Uterus (tissue), 2 donors: ENCODE results near the gene LACC1.

ENCODE experiments used
- POLR2A ChIP-seq, 2 donors: fragments of 450-650 bp; IDR thresholded peaks; one replicate each; pipeline ENCODE4 v1.6.1; 2016; ENCODE audit warnings: antibody characterized with exemption in 2 of 2, mild to moderate bottlenecking in 1 of 2, moderate library complexity in 1 of 2
- TF ChIP-seq, protein P1 (sequence below), 4 experiments: fragments of 200-600 bp in 2 of 4; fragments of 450-650 bp in 2 of 4; sonication (generic) in 2 of 4; IDR thresholded peaks; one replicate each; pipeline ENCODE4 v1.5.1; 2016 to 2019; ENCODE audit warnings: antibody characterized with exemption in 4 of 4, mild to moderate bottlenecking in 2 of 4, moderate library complexity in 1 of 4

DNA sequence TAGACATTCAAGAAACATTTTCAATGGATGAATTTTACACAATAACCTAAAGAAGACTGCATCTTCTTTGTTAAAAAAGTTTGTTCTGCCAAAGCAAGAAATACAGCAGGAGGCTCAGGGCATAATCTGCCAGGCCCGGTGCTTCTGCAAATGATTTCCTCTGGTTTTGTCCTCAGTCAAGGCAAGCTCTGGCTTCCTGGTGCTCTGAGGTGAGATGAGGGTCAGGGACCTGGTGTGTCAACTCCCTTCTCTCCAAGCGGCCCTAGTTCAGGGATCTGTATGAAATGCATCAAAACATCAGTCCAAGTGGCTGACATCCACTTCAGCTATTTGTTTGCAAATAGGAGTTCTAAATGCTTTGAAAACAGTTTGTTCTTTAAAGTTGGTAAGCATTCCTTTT is 31.6 kb downstream of the LACC1 start:
- TF ChIP-seq, protein P1, sequence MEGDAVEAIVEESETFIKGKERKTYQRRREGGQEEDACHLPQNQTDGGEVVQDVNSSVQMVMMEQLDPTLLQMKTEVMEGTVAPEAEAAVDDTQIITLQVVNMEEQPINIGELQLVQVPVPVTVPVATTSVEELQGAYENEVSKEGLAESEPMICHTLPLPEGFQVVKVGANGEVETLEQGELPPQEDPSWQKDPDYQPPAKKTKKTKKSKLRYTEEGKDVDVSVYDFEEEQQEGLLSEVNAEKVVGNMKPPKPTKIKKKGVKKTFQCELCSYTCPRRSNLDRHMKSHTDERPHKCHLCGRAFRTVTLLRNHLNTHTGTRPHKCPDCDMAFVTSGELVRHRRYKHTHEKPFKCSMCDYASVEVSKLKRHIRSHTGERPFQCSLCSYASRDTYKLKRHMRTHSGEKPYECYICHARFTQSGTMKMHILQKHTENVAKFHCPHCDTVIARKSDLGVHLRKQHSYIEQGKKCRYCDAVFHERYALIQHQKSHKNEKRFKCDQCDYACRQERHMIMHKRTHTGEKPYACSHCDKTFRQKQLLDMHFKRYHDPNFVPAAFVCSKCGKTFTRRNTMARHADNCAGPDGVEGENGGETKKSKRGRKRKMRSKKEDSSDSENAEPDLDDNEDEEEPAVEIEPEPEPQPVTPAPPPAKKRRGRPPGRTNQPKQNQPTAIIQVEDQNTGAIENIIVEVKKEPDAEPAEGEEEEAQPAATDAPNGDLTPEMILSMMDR (IDR thresholded peaks at IDR 0.05), result no peak
- no peak for TF ChIP-seq POLR2A (IDR thresholded peaks at IDR 0.05)
